G401.6 (cell line): Measurements from ENCODE around the gene BLTP2.

ENCODE experiments used
- FAIRE-seq: peaks from 2 replicates; lab custom pipeline; 2012; peaks lifted over from hg19 to GRCh38; lab: Jason Lieb, UNC

The BLTP2 gene

DNA sequence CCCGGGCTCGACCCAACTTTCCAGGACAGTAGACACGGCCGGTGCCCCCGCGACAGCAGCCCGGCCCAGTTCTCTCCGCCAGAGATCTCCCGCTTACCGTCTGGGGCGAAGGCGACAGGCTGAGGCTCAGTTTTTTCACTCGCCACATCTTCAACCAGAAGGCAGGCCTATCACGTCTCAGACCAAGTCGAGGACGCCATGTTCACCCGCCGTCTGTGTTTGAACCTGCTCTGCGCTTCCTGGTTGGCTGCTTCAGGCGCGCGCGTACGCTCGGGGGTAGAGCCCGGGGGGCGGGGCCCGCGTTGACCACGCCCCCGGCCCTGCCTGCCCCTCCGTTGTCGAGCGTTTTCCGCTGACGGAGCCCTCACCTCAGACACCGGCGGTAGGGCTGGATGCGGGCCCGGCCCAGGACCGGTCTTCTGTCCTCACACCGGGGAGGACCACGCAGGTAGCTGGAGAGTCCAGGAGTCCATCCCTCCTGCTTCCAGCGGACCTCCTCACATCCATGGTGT is 46.1 kb downstream of the BLTP2 start, which contains the start of gene SPAG5:
TSS of gene SPAG5 (minus strand) at position 227 of the 512 bp plus-strand sequence. CDS start at position 148, 79 bp downstream.
- peak; percentile 75 for FAIRE-seq

DNA sequence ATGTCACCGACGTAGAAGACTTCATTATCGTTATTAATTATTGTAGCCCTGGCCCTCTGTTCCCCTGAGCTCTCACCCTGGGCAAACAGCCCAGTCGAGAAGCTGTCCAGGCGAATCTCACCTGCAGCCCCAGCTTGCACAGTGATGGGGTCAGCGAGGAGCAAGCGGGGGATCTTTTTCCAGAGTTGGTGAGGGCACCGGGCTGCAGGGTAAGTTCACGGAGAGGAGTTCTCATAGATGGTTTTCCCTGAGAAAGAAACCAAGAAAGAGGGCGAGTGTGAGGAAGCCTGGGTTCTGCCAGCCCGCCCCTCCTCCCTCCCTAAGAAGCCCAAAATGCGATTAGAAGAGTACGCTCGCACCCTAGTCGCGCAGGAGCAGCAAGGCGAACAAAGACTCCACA is 46.6 kb downstream of the BLTP2 start:
- no peak for FAIRE-seq

DNA sequence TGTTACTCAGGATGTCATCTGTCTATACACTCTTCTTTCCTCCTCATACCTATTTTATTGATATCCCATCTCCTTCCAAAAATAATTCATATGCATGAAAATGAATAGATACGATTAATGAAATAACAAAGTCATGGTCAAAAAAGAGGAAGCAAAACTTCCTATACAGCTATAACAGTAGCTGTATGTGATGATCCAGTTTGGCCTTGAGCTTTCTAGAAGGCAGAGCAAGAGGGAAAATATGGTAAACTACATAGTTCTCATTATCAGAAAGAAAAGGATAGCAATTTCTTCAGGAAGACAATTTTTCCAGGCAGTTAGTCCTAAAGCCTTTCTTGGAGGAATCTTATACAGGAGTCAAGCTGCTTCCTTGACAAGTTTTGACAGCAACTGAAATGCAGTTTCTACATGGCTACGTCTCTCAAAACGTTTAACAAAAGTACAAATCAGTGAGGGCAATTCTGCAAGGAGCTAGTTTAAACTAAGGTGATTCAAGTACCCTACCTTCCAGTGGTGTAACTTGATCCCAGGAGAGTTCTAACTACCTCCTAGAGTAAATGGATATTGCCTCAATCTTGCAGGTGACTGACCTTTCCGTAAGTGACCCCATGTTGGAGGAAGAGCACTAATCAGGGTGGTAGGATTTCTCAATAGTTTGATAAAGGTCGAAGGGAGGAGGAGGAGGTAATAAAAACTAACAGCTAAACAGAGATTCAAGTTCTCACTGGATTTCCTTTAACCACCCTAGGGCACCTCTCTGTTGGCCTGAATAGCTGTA is 47.2 kb downstream of the BLTP2 start:
- FAIRE-seq = no peak
